A549 treated with RU486 at 1 μM for 4 hours (cell line): ENCODE results near the gene HYKK. TPM values are rescaled to one million over a fixed set of nuclear protein-coding genes. Genes with fewer than 3 reads are reported as not detected.

Experiments
- total RNA-seq: library from RNA; stranded (reverse); fragments of 200-300 nt; extraction: Qiagen RNA extraction; gene quantifications from 5 replicates; pipeline ENCODE4 v1.2.3, GENCODE V29; 2022; ENCODE audit warnings: low read depth

HYKK gene, protein sequence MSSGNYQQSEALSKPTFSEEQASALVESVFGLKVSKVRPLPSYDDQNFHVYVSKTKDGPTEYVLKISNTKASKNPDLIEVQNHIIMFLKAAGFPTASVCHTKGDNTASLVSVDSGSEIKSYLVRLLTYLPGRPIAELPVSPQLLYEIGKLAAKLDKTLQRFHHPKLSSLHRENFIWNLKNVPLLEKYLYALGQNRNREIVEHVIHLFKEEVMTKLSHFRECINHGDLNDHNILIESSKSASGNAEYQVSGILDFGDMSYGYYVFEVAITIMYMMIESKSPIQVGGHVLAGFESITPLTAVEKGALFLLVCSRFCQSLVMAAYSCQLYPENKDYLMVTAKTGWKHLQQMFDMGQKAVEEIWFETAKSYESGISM
- 6.2 to 7.9 TPM (median 6.7 TPM) in 5 replicates for total RNA-seq

DNA sequence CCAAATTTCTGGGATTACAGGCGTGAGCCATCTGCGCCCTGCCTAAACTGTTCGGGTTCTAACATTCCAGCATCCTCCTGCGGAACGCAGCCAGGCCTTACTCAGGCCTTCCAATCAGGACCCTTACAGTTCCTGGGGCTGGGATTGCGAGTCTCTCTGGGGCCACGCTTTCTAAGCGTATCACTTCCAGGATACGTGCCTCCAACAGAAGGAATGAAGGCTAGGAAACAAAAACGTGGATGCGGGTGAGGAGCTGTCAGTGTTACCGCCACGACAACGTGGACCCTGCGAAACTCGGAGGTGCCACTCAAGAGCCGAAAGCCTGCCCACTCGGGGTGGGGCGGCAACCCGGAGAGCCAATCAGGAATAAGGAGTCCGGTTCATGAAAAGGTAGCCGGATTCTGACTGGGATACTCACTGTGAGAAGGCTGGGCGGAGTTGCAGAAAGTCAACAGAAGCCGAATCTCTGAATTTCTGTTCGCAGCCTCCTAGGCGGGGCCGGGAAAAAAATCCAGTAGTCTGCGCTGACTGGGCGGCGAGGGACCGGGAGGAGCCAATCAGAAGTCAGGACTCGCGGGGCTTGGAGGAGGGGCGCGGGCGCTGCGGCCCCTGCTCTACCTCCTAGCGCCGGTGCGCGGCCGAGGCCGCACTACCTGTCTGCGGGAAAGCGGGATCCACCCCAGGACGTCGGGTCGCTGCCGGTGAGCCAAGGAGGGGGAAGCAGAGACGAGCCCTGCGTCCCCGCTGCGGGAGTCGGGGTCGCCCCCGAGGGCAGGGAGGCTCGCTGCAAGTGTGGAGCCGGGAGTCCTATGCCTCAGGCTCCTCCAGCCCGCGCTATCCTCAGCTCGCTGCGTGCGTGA, at the start of gene HYKK:
TSS of gene HYKK (plus strand) at position 607 of the 860 bp plus-strand sequence. CDS start 5,512 bp downstream, outside the sequence.

DNA sequence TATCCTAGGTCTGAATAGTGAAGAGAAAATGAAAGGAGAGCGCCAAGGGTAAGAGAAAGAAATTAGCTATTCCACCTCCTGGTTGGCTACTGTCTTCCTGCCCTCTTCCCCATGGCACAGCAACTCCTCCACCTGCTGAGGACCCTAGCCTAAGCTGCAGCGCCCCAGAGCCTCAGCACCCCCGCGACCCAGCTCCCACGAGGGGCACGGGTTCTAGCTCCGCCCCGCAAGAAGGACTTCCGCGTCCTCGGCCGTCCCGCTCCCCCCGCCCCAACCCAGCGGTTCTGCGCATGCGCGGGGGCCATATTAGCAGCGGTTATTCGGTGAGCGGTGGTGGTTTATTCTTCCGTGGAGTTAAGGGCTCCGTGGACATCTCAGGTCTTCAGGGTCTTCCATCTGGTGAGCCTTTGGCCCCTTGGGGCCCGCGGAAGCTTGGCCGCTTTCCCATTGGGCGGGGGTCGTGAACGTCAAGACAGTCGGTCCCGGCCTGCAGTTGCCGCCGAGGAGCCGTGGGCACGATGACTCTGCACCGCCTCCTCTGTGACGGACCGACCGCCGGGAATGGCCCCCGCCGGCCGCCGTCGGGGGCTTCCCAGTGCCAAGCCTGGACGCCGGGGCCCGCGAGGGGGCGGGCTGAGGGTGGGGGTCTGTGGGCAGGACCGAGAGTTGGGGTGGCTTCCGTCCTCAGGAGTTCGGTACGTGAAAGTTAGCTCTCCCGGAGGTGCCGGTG, 32.9 kb downstream of the HYKK start, which contains the start of gene PSMA4:
TSS of gene PSMA4 (plus strand) at position 304 of the 730 bp plus-strand sequence. CDS start 1,484 bp downstream, outside the sequence.

DNA sequence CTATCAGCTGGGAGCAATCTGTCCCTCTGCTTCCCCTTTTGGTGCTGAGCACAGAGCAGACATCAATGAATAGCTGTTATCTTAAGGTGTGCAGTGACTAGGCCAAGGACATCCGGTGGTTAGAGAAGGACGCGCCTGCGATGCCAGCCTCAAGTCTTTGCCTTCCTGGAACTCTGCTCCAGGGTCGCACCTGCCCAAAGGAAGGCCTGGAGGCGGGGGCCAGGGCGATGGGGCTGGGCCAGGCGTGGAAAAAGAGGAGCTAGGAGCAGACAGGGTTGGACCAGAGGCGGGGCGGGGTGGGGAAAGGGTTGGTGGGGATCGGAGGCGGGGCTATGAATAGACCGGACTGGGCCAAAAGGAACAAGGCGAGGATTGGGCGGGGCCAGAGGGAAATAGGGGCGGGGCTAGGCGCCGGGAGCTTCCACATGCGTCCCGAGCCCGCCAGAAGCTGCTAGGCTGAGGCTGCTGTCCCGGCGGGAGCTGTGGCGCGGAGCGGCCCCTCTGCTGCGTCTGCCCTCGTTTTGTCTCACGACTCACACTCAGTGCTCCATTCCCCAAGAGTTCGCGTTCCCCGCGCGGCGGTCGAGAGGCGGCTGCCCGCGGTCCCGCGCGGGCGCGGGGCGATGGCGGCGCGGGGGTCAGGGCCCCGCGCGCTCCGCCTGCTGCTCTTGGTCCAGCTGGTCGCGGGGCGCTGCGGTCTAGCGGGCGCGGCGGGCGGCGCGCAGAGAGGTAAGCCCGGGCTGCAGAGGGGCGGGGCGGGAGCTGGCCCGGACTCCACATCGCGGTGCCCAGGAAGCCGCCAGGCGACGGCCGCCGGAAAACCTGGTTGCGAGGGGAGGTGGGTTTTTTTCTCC, 57.9 kb downstream of the HYKK start, which contains the start of gene CHRNA5:
TSS of gene CHRNA5 (plus strand) at position 424 of the 854 bp plus-strand sequence. CDS start at position 624, 200 bp downstream.

Other genes starting within 250 kb of the HYKK start
- gene DNAJA4, start 243.0 kb upstream of the HYKK start, total RNA-seq, result 0.05 to 0.11 TPM in 2 of 5 replicates, not detected in the others
- 80.2 to 111 TPM (median 89.2 TPM) in 5 replicates for gene SKIC8, start 208.0 kb upstream of the HYKK start, total RNA-seq
- gene CRABP1, start 167.2 kb upstream of the HYKK start, total RNA-seq, result 1.5 to 2.0 TPM (median 1.8 TPM) in 5 replicates
- gene IREB2, start 69.4 kb upstream of the HYKK start, total RNA-seq, result 31.4 to 44.9 TPM (median 43.1 TPM) in 5 replicates
- 358 to 541 TPM (median 408 TPM) in 5 replicates for gene PSMA4, start 32.9 kb downstream of the HYKK start, total RNA-seq
- 20.4 to 39.2 TPM (median 36.2 TPM) in 5 replicates for gene CHRNA5, start 57.9 kb downstream of the HYKK start, total RNA-seq
- gene CHRNA3, start 113.4 kb downstream of the HYKK start, total RNA-seq, result 0.30 to 0.64 TPM (median 0.38 TPM) in 5 replicates
- gene CHRNB4, start 133.6 kb downstream of the HYKK start, total RNA-seq, result 0.67 to 1.5 TPM (median 0.77 TPM) in 5 replicates